Fibroblast of lung (primary cell): Measurements from ENCODE around the gene SSBP1.
"Not testable (repeated sequence)": the region's sequence is repeated elsewhere in the genome, so short reads cannot be mapped to it uniquely, and the experiment has no call there.

Experiments
- EZH2 ChIP-seq: IDR thresholded peaks from 2 replicates; pipeline ENCODE4 v1.5.1; 2012; ENCODE audit warnings: low read length, control low read depth, mild to moderate bottlenecking; ENCODE audit errors: missing control alignments
- TF ChIP-seq, protein P1 (sequence below), 2 donors: IDR thresholded peaks in 1 of 2; conservative IDR thresholded peaks in 1 of 2; 1 replicate in 1 of 2; 2 replicates in 1 of 2; pipeline ENCODE4 v1.5.1; 2011 to 2012; ENCODE audit warnings: low read length in 2 of 2, control low read depth in 1 of 2, inconsistent platforms in 1 of 2, low read depth in 1 of 2, mild to moderate bottlenecking in 1 of 2

DNA sequence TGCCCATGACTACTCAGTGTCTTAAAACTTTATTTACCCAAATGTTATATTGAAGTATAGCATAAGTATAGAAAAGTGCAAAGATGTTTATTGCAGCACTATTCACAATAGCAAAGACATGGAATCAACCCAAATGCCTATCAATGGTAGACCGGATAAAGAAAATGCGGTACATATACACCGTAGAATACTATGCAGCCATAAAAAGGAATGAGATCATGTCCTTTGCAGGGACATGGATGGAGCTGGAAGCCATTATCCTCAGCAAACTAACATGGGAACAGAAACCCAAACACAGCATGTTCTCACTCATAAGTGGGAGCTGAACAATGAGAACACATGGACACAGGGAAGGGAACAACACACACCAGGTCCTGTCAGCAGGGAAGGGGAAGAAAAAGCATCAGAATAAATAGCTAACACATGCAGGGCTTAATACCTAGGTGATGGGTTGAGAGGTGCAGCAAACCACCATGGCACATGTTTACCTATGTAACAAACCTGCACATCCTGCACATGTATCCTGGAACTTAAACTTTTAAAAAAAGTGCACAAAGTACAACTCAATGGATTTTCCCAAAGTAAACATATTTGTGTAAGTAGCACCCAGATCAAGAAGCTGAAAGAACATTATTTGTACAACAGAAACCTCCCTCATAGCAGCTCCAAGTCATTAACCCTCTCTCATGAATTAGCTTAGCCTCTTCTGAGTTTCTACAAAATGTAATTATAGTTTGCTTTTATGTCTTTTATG lies 48.9 kb upstream of the SSBP1 start:
- TF ChIP-seq, protein P1, sequence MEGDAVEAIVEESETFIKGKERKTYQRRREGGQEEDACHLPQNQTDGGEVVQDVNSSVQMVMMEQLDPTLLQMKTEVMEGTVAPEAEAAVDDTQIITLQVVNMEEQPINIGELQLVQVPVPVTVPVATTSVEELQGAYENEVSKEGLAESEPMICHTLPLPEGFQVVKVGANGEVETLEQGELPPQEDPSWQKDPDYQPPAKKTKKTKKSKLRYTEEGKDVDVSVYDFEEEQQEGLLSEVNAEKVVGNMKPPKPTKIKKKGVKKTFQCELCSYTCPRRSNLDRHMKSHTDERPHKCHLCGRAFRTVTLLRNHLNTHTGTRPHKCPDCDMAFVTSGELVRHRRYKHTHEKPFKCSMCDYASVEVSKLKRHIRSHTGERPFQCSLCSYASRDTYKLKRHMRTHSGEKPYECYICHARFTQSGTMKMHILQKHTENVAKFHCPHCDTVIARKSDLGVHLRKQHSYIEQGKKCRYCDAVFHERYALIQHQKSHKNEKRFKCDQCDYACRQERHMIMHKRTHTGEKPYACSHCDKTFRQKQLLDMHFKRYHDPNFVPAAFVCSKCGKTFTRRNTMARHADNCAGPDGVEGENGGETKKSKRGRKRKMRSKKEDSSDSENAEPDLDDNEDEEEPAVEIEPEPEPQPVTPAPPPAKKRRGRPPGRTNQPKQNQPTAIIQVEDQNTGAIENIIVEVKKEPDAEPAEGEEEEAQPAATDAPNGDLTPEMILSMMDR (conservative IDR thresholded peaks at IDR 0.05 in 1 of 2, IDR thresholded peaks at IDR 0.05 in 1 of 2; ENCODE audit: low read depth in 1 of 2, low read length in 2 of 2), result not testable (repeated sequence)
- TF ChIP-seq EZH2, result not testable (repeated sequence)
